Prostate gland (tissue), 2 donors: ENCODE measurements around the gene LSAMP.

Experiments
- POLR2A ChIP-seq: fragments of 450-650 bp; IDR thresholded peaks from one replicate; pipeline ENCODE4 v1.6.1; 2016; ENCODE audit warnings: antibody characterized with exemption, mild to moderate bottlenecking
- TF ChIP-seq, protein P1 (sequence below), 4 experiments: fragments of 200-600 bp in 2 of 4; fragments of 450-650 bp in 2 of 4; sonication (generic) in 2 of 4; IDR thresholded peaks; 1 replicate in 3 of 4; 2 replicates in 1 of 4; pipeline ENCODE4 v1.5.1; 2016 to 2019; ENCODE audit warnings: antibody characterized with exemption in 4 of 4, mild to moderate bottlenecking in 2 of 4, moderate library complexity in 2 of 4

DNA sequence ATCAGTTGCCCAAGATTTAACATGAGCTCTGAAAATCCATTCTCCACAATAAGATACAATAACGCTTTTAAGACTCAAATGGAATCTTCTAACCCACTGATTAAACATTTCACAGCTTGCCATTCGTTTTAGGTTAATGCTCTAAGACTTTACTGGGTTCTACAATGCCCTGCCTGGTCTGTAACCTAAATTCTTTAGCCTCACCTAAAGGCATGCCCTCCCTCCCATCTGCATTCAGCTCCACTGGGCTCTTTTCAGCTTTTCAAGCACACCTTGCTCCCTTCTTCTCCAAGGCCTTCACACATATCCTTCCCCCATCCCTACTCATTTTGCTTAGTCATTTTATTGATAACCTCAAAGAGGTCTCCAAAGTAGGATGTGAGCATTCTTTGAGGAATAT lies 290.9 kb downstream of the LSAMP start:
- TF ChIP-seq, protein P1, sequence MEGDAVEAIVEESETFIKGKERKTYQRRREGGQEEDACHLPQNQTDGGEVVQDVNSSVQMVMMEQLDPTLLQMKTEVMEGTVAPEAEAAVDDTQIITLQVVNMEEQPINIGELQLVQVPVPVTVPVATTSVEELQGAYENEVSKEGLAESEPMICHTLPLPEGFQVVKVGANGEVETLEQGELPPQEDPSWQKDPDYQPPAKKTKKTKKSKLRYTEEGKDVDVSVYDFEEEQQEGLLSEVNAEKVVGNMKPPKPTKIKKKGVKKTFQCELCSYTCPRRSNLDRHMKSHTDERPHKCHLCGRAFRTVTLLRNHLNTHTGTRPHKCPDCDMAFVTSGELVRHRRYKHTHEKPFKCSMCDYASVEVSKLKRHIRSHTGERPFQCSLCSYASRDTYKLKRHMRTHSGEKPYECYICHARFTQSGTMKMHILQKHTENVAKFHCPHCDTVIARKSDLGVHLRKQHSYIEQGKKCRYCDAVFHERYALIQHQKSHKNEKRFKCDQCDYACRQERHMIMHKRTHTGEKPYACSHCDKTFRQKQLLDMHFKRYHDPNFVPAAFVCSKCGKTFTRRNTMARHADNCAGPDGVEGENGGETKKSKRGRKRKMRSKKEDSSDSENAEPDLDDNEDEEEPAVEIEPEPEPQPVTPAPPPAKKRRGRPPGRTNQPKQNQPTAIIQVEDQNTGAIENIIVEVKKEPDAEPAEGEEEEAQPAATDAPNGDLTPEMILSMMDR (IDR thresholded peaks at IDR 0.05), result no peak
- no peak for TF ChIP-seq POLR2A
